DOHH2 (cell line): ENCODE data around the gene CACNA2D1.
A peak's percentile ranks its signal among the peaks of the same experiment; 100 is the strongest.

ENCODE experiments used
- H3F3A ChIP-seq: fragments of 200-600 bp; sonication (generic), shearing (Covaris generic); 2 replicates; pipeline ENCODE4 v1.6.0; 2016; ENCODE audit warnings: antibody characterized with exemption, mild to moderate bottlenecking; ENCODE audit not compliant: control insufficient read depth, insufficient read depth
- H3K27ac ChIP-seq: fragments of 200-600 bp; sonication (generic); 2 replicates; pipeline ENCODE4 v1.5.1; 2014; ENCODE audit warnings: low read depth, mild to moderate bottlenecking, low read length, moderate library complexity
- H3K27me3 ChIP-seq: fragments of 200-600 bp; sonication (generic); 2 replicates; pipeline ENCODE4 v1.6.1; 2014; ENCODE audit warnings: mild to moderate bottlenecking, low read length, mixed read lengths; ENCODE audit not compliant: control insufficient read depth
- H3K36me3 ChIP-seq: fragments of 200-600 bp; sonication (generic); 2 replicates; pipeline ENCODE4 v1.6.1; 2014; ENCODE audit warnings: mild to moderate bottlenecking, low read length, moderate library complexity, mixed read lengths; ENCODE audit not compliant: control insufficient read depth
- H3K4me1 ChIP-seq: fragments of 200-600 bp; sonication (generic); 2 replicates; pipeline ENCODE4 v1.6.1; 2014; ENCODE audit warnings: mild to moderate bottlenecking, low read length, mixed read lengths; ENCODE audit not compliant: control insufficient read depth
- H3K4me2 ChIP-seq: fragments of 200-600 bp; sonication (generic); 2 replicates; pipeline ENCODE4 v1.6.0; 2014; ENCODE audit warnings: mild to moderate bottlenecking, low read length, moderate library complexity
- H3K4me3 ChIP-seq: fragments of 200-600 bp; sonication (generic); 2 replicates; pipeline ENCODE4 v1.5.1; 2014; ENCODE audit warnings: mild to moderate bottlenecking, low read length, mixed read lengths
- H3K79me2 ChIP-seq: fragments of 200-600 bp; sonication (generic); 2 replicates; pipeline ENCODE4 v1.6.1; 2014; ENCODE audit warnings: mild to moderate bottlenecking, low read length, mixed read lengths; ENCODE audit not compliant: control insufficient read depth
- H3K9me2 ChIP-seq: fragments of 200-600 bp; sonication (generic); replicated peaks from 2 replicates; pipeline ENCODE4 v1.6.1; 2014; ENCODE audit warnings: mild to moderate bottlenecking, low read length, mixed read lengths; ENCODE audit not compliant: control insufficient read depth
- H3K9me3 ChIP-seq: fragments of 200-600 bp; sonication (generic); 2 replicates; pipeline ENCODE4 v1.6.1; 2014; ENCODE audit warnings: antibody characterized with exemption, low read length, mixed read lengths; ENCODE audit not compliant: control insufficient read depth, insufficient read depth
- H4K20me1 ChIP-seq: fragments of 200-600 bp; sonication (generic); 2 replicates; pipeline ENCODE4 v1.6.0; 2014; ENCODE audit warnings: low read depth, mild to moderate bottlenecking, antibody characterized with exemption, low read length, moderate library complexity; ENCODE audit not compliant: control insufficient read depth, insufficient read depth
- CTCF ChIP-seq: fragments of 200-600 bp; sonication (generic); IDR thresholded peaks from one replicate; pipeline ENCODE4 v1.5.1; 2014; ENCODE audit warnings: antibody characterized with exemption, mild to moderate bottlenecking, low read depth, low read length; ENCODE audit not compliant: poor library complexity, severe bottlenecking
- EZH2phosphoT487 ChIP-seq: fragments of 200-600 bp; sonication (generic); IDR thresholded peaks from 2 replicates; pipeline ENCODE4 v1.6.1; 2017; ENCODE audit warnings: borderline replicate concordance, mild to moderate bottlenecking, antibody characterized with exemption, low read length, moderate library complexity, mixed read lengths

Gene CACNA2D1

GRCh38 chr7:81973117-81973516, 470.5 kb downstream of the CACNA2D1 start:
- Histone ChIP-seq H3K79me2 (no peaks in the 10 kb centered on the region), H3K4me1 (no peaks in the 10 kb centered on the region), H3K4me3 (no peak overlapping the region), H3K4me2 (no peak overlapping the region), H3K9me2 (no peaks in the 10 kb centered on the region), H3K9me3 (no peaks in the 10 kb centered on the region), H3K36me3 (no peaks in the 10 kb centered on the region), H3K27me3 (peaks cover 6% of the 10 kb centered on the region; the same call in 1 of the 2 replicates), H3F3A (no peaks in the 10 kb centered on the region), H3K27ac (no peak overlapping the region), H4K20me1 (no peaks in the 10 kb centered on the region)
- TF ChIP-seq CTCF: no peak
- no peak for TF ChIP-seq EZH2phosphoT487

DNA sequence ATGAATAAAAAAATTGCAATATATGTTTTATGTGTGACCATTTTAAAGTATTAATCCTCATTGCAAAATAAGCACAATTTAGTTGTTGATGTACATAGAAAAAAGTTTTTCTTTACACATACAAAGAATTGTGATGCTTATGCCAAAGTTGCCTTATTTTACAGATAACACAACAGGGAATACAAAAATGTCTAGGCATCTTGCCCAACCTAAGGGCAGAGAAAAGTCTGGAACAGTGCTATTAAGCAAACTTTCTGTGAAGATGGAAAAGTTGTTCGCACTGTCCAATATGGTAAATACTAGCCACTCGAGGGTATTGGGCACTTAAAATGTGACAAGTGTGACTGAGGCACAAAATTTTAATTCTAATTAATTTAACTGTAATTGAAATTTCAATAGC, 483.6 kb downstream of the CACNA2D1 start:
- no peaks in the 10 kb centered on the region for H3K36me3 ChIP-seq

GRCh38 chr7:81957517-81957916, 486.1 kb downstream of the CACNA2D1 start:
- Histone ChIP-seq H3K27ac (no peak overlapping the region), H3K4me2 (no peak overlapping the region), H3K79me2 (no peaks in the 10 kb centered on the region), H3K4me1 (no peaks in the 10 kb centered on the region), H3K9me2 (no peaks in the 10 kb centered on the region), H3K9me3 (no peaks in the 10 kb centered on the region), H3F3A (no peaks in the 10 kb centered on the region), H3K27me3 (no peaks in the 10 kb centered on the region), H3K4me3 (no peak overlapping the region), H4K20me1 (no peaks in the 10 kb centered on the region), H3K36me3 (no peaks in the 10 kb centered on the region)
- no peak for TF ChIP-seq CTCF
- no peak for TF ChIP-seq EZH2phosphoT487

More for the DNA sequence above, 483.6 kb downstream of the CACNA2D1 start:
- no peak overlapping the region for H3K4me2 ChIP-seq
- TF ChIP-seq CTCF (no peak), EZH2phosphoT487 (no peak)
- no peaks in the 10 kb centered on the region for H3K4me1 ChIP-seq
- H3K79me2 ChIP-seq: no peaks in the 10 kb centered on the region
- H3K27me3 ChIP-seq: no peaks in the 10 kb centered on the region
- H3K9me2 ChIP-seq: no peaks in the 10 kb centered on the region
- no peaks in the 10 kb centered on the region for H4K20me1 ChIP-seq
- no peak overlapping the region for H3K27ac ChIP-seq
- H3K4me3 ChIP-seq: no peak overlapping the region
- H3K9me3 ChIP-seq: no peaks in the 10 kb centered on the region
- no peaks in the 10 kb centered on the region for H3F3A ChIP-seq

DNA sequence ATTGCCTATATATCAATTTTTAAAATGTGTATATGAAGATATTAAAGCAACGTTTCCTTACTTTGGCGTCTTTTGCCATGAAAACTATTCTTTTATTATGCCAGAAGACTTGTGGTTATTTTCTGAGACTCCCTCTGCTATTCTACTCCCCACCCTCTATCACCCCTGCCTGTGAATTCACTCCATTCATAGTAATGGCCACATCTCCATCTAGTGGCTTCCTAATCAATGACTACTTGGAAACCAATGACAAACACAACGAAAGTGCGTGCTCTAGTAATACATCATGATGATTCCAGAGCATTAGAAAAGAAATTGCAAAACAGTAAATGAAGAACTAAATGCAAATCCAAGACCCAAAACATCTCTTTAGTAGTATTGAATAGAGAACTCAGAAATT, 487.1 kb downstream of the CACNA2D1 start:
- Histone ChIP-seq H3K79me2 (no peaks in the 10 kb centered on the region), H3K4me1 (no peaks in the 10 kb centered on the region), H3F3A (no peaks in the 10 kb centered on the region), H3K27me3 (no peaks in the 10 kb centered on the region), H3K4me2 (no peak overlapping the region), H3K36me3 (no peaks in the 10 kb centered on the region), H3K4me3 (no peak overlapping the region), H3K27ac (no peak overlapping the region), H4K20me1 (no peaks in the 10 kb centered on the region), H3K9me2 (no peaks in the 10 kb centered on the region), H3K9me3 (no peaks in the 10 kb centered on the region)
- TF ChIP-seq EZH2phosphoT487 (no peak), CTCF (peak; percentile 61)
